ENCODE measurements around the gene ZBTB3. TPM values are rescaled to one million over a fixed set of nuclear protein-coding genes. Genes with fewer than 3 reads are reported as not detected.
A peak's percentile ranks its signal among the peaks of the same experiment; 100 is the strongest.

ZBTB3 gene
- total and polyA plus RNA-seq, 9 of the 15 experiments (the other 6 are each of a cell fraction or from before 2014, with no cell fraction given), result 1.9 to 10.0 (median 4.9) TPM

- TF ChIP-seq DDX20 (tag; IDR thresholded peaks at IDR 0.05; ENCODE audit: low read depth), result no peak
- no peak for TF ChIP-seq USF2 (CRISPR knock-in tag; IDR thresholded peaks at IDR 0.05)
These were observed 45.6 kb downstream of the ZBTB3 start (continued) for GRCh38 chr11:62708392-62708791.

DNA sequence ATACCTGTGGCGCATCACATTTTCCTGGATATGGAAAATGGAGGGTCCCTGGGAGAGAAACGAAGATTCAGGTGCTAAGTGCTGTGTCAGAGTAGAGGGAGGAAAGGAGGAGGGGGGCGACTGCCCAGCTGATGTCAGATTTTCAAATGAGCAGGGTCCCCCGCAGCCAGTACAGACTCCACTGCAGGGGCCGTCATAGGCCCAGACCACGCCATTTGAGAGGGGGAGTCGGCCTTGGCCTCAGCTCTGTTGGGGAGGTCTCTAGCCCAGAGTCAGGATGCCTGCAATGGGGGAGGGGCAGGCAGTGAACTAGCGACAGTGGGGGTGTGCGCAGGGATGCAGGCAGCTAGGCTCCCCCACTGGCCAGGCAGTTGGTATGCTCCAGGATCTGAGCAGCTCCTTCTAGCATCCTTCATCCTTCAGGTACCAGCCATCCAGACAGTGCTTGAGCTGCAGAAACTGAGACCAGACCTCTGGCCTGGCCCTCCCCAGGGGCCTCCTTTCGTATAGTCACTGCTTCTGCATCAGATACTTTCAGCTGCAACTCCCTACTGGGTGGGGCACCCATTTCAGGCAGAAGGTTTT, 46.6 kb downstream of the ZBTB3 start, which contains the start of the genes BSCL2 and GNG3:
TSS of gene BSCL2 (minus strand) at position 148 of the 585 bp plus-strand sequence. CDS start 229 bp downstream, outside the sequence.
TSS of gene GNG3 (plus strand) at position 400 of the 585 bp plus-strand sequence. CDS start 620 bp downstream, outside the sequence.
- DNase-seq (ENCODE audit: extremely low read depth in 1 of 4, low spot score in 3 of 4) (peak; percentile 67 to 77 (median 70)), FAIRE-seq (peak; percentile 78), ATAC-seq (peak; percentile 53)
- Histone ChIP-seq H3K9ac (ENCODE audit: insufficient read depth in 1 of 2, low read depth in 2 of 2, low read length in 2 of 2) (peak within 1 kb of the TSS; percentile 7 to 89; a peak in 2 of 4 replicates), H2AFZ (ENCODE audit: low read depth, low read length) (peak within 1 kb of the TSS; percentile 23), H3K9me1 (ENCODE audit: control insufficient read depth, insufficient read depth, low read length) (peaks cover 2% of the 10 kb centered on the region), H3K79me2 (ENCODE audit: control insufficient read depth, insufficient read depth, low read length) (peaks cover 14% of the 10 kb centered on the region), H3K4me1 (replicated peaks in 1 of 2; ENCODE audit: control insufficient read depth in 2 of 2, insufficient read depth in 2 of 2, low read length in 2 of 2) (peaks cover 29 to 42% of the 10 kb centered on the region in 2 experiments), H3K4me2 (ENCODE audit: insufficient read depth, low read length) (peak within 1 kb of the TSS; percentile 78), H3K4me3 (peak within 1 kb of the TSS; percentile 72), H3K27ac (ENCODE audit: extremely low read depth, low read depth, low read length) (peak within 1 kb of the TSS; percentile 57), H3K27me3 (ENCODE audit: control insufficient read depth in 2 of 2, insufficient read depth in 2 of 2, low read length in 2 of 2) (no peaks in the 10 kb centered on the region), H3K36me3 (ENCODE audit: control insufficient read depth, insufficient read depth, low read length) (peaks cover 68% of the 10 kb centered on the region), H4K20me1 (replicated peaks; ENCODE audit: control insufficient read depth, insufficient read depth, low read length) (peaks cover 3% of the 10 kb centered on the region; the same call in 1 of the 2 replicates), H3K9me3 (replicated peaks; ENCODE audit: control insufficient read depth, insufficient read depth, low read depth, low read length) (no peaks in the 10 kb centered on the region)
- CTCF ChIA-PET (ENCODE audit: low intra/inter-chr PET ratio), result no interaction called here
- BruUV-seq (replicated peaks), result no TSS peak
- in situ Hi-C loops (cut with MboI) (no loop called here), intact Hi-C loops (cut with micrococcal nuclease) (loop anchor here (2.0 to 5.0 kb wide), 2 partner anchors 19 to 310 kb away; partner anchors contain the start of gene HNRNPUL2)
- POLR2A ChIA-PET, result interaction anchor here (0.9 to 4.1 kb wide), 14 partner anchors 10 to 148 kb away, joined by 3 to 31 read pairs (median 6); partner anchors contain the start of genes C11orf98, CSKMT, HNRNPUL2 and TTC9C
- WGBS (ENCODE audit: insufficient coverage, low coverage, missing lambda C conversion rate), result 50% methylated on average over 10 of the region's 10 CpGs
- TF ChIP-seq SIX5 (IDR thresholded peaks at IDR 0.05; ENCODE audit: borderline replicate concordance in 1 of 2, insufficient read depth in 1 of 2, low read depth in 1 of 2, low read length in 2 of 2) (peak in 1 of 2 experiments; percentile 27; a peak in 1 of 4 replicates), CTBP1 (IDR thresholded peaks at IDR 0.05; ENCODE audit: borderline replicate concordance) (peak; percentile 55; the same call in 1 of the 2 replicates), NRF1 (conservative IDR thresholded peaks at IDR 0.05 in 1 of 2, IDR thresholded peaks at IDR 0.05 in 1 of 2) (peak; percentile 26 to 29; a peak in 1 of 4 replicates), JUND (IDR thresholded peaks at IDR 0.05; ENCODE audit: borderline replicate concordance, low read depth, low read length) (peak; percentile 88), JUND (tag; IDR thresholded peaks at IDR 0.05; ENCODE audit: borderline replicate concordance, low read depth, low read length) (no peak), LCOR (CRISPR knock-in tag; IDR thresholded peaks at IDR 0.05) (0 out of 2 replicates have a peak, but pooled peaks have one; percentile 20), POLR2AphosphoS2 (IDR thresholded peaks at IDR 0.05; ENCODE audit: low read length) (peak; percentile 66; the same call in 1 of the 2 replicates), TBP (optimal IDR thresholded peaks at IDR 0.05; ENCODE audit: low read depth, low read length) (peak; percentile 13), TCF7L2 (IDR thresholded peaks at IDR 0.05; ENCODE audit: low read depth, low read length) (peak; percentile 84), ZNF316 (IDR thresholded peaks at IDR 0.05) (0 out of 2 replicates have a peak, but pooled peaks have one; percentile 9)
- TF ChIP-seq, protein P1, sequence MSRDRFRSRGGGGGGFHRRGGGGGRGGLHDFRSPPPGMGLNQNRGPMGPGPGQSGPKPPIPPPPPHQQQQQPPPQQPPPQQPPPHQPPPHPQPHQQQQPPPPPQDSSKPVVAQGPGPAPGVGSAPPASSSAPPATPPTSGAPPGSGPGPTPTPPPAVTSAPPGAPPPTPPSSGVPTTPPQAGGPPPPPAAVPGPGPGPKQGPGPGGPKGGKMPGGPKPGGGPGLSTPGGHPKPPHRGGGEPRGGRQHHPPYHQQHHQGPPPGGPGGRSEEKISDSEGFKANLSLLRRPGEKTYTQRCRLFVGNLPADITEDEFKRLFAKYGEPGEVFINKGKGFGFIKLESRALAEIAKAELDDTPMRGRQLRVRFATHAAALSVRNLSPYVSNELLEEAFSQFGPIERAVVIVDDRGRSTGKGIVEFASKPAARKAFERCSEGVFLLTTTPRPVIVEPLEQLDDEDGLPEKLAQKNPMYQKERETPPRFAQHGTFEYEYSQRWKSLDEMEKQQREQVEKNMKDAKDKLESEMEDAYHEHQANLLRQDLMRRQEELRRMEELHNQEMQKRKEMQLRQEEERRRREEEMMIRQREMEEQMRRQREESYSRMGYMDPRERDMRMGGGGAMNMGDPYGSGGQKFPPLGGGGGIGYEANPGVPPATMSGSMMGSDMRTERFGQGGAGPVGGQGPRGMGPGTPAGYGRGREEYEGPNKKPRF (IDR thresholded peaks at IDR 0.05; ENCODE audit: low read depth, low read length), result no peak
- TF ChIP-seq, protein P2, sequence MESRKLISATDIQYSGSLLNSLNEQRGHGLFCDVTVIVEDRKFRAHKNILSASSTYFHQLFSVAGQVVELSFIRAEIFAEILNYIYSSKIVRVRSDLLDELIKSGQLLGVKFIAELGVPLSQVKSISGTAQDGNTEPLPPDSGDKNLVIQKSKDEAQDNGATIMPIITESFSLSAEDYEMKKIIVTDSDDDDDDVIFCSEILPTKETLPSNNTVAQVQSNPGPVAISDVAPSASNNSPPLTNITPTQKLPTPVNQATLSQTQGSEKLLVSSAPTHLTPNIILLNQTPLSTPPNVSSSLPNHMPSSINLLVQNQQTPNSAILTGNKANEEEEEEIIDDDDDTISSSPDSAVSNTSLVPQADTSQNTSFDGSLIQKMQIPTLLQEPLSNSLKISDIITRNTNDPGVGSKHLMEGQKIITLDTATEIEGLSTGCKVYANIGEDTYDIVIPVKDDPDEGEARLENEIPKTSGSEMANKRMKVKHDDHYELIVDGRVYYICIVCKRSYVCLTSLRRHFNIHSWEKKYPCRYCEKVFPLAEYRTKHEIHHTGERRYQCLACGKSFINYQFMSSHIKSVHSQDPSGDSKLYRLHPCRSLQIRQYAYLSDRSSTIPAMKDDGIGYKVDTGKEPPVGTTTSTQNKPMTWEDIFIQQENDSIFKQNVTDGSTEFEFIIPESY (CRISPR knock-in tag; IDR thresholded peaks at IDR 0.05), result peak; percentile 69

Measured in K562 (cell line).